ENCODE data around the gene SALL3.

SALL3 gene

DNA sequence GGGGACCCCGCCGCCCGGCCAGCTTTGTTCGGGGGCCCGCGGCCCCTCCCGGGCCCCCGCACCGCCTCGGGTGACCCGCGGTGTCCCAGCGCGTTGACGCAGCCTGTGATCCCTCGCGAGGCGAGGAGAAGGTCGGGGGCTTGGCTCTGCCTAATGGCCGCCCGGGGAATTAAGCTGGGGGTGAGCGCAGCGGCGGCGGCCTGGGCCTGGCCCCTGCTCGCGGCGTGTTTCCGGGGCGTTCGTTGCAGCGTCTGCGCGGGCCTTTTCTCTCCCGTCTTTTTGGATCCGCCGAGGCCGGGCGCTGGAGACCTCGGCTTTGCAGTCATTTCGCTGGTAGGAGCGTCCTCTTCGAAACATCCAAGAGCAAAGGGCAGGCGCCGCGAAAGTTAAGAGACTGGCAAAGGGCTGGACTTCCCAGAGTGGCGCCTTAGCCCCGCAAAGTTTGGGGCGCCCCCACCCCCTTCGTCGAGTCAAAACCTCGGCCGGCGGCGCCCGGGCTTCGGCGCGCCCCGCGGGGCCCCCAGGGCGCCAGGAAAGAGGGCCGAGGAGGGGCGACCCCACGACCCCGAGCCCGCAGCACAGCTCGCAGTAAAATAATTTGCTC is 1.3 kb downstream of the SALL3 start:
- DNase-seq (ENCODE audit: low read depth), result no peak

DNA sequence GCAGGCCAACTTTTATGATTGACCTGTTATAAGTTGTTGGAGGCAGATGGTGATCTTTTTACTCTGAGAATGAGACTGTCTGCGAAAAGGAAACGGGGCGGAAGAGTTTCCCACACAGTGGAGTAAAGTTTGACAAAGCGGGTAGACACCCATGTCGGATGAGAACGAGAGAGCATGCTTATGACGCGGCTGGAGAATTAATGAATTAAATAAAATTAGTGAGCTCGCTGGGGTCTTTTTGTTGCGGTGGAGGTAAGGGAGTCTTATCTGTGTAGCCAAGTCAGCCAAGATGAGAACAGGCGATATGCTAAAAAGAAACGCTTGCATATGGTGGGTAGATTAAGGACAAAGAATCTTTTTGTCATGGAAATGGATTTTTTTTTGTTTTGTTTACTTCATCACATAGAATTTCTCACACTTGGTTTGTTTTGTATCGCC is 1.8 kb downstream of the SALL3 start:
- DNase-seq (ENCODE audit: low read depth), result no peak

DNA sequence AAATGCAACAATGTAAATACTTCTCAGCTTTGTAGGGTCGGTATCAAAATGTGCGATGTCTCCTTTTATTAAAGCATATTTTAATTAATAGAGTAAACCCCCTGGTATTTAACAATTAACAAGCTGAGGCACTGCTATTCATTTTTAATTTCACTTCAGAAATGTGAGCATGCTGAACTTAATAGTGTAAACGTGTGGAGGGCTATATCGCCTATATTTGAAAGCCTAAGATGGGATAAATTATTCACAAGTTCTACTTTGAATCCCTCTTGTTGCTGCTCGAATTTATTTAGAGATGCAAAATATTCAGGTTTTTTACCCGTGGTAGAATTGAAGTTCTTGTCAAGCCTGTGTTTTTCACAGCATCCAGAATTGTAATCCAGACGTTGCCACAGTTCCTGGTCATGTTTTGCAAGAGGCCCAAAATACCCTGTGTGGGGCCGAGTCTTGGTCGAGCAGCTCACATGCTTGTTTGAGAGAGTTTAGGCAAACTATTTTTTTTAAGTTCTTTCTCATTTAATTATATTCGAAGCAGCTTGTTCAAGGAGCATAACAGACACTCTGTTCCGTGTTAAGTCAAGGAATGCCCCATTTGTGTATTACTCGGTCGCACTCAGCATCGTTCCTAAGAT is 2.5 kb downstream of the SALL3 start:
- DNase-seq (ENCODE audit: low read depth), result no peak

DNA sequence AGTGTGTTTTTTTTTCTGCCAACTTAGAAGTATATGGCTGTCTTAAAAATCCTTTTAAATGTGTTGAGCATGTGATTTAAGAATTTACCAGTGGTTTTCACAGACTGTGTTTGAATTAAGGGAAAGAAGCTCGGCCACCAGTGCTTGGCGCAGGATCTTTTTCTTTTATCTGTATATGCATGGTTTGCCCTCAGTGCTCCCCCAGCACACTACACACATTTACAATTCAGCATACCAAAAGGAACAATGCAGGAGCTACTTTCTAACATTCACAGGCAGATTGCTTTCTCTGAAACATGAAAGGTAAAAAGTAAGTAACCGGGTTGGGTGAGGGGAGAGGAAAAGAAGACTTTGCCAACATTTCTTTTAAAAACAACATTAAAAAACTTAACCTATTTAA is 3.9 kb downstream of the SALL3 start:
- DNase-seq (ENCODE audit: low read depth), result no peak

DNA sequence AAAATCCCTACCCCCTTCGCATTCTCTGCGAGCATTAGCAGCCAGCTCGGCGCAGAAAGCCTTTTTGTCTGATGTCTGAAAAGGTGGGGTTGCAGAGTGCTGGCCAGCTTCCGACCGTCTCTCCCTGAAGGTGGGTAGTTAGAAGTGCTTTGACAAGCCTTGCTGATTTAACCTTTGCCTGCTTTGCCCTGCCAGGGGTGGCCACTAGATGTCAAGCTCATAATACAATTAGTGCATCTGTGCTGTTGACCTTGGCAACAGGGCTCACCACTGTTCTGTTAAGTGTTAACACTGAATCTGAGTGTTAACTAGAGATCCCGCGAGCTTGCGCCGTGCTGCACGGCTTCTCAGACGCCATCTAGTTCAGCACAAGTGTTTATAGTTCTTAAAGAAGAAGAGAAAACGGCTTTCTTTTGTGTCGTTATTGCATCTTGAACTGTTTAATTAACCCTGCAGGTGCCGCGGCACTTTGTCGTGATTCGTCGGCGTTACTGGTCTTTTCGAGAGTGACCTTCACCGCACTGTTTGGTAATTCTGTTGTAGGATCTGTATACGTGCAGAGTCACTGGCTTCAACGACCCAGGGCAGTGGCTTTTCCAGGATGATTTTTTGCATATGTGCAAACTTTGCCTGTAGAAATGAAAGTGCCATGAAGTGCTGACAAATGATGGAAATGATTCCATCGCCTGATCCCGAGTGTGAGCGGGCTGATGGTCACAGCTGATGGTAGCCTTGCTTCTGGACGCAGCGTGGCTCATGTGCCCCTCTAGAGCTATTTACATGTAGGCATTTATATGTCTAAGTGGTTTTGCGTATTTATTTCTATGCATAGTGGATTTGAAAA is 5.5 kb downstream of the SALL3 start:
- DNase-seq (ENCODE audit: low read depth), result no peak

DNA sequence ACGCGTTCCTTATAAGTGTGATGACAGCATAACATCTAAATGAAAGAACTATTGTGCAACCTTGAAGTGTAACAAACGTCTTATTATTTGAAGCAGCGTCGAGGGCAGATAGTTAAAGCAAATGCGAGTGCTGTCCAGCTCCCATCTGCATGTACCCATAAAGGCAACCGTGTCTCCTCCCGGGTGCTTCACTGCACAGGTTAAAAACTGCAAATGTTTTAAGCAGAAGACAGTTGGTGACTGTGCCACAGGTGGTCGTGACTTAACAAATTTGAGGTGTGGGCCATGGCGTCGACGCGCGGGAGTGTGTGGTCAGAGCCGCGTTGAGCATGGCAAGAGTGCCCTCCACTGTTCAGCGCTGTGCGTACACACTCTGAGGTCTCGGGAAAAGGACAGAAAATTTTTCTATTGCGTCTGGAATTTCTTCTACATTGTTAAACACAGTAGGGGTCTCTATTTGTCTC is 6.4 kb downstream of the SALL3 start:
- DNase-seq (ENCODE audit: low read depth), result no peak

DNA sequence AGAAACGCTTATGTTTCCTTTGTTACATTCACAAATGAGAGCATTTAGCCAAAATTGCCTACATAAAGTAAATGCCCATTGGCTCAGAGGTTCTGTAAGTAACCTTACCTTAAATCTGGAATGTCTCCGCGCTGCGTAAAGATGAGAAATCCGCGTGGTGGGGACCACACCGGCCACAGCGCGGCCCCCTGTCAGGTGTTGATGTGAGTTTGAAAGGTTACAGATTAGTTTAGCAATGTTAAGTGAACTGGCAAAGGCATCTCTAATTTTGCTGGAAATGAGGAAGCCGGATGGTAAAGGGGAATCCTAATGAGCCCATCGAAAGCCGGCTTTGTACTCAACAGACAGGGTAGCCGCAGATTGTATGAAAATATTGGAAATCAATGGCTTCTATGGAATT is 11.8 kb downstream of the SALL3 start:
- DNase-seq (ENCODE audit: low read depth), result no peak

DNA sequence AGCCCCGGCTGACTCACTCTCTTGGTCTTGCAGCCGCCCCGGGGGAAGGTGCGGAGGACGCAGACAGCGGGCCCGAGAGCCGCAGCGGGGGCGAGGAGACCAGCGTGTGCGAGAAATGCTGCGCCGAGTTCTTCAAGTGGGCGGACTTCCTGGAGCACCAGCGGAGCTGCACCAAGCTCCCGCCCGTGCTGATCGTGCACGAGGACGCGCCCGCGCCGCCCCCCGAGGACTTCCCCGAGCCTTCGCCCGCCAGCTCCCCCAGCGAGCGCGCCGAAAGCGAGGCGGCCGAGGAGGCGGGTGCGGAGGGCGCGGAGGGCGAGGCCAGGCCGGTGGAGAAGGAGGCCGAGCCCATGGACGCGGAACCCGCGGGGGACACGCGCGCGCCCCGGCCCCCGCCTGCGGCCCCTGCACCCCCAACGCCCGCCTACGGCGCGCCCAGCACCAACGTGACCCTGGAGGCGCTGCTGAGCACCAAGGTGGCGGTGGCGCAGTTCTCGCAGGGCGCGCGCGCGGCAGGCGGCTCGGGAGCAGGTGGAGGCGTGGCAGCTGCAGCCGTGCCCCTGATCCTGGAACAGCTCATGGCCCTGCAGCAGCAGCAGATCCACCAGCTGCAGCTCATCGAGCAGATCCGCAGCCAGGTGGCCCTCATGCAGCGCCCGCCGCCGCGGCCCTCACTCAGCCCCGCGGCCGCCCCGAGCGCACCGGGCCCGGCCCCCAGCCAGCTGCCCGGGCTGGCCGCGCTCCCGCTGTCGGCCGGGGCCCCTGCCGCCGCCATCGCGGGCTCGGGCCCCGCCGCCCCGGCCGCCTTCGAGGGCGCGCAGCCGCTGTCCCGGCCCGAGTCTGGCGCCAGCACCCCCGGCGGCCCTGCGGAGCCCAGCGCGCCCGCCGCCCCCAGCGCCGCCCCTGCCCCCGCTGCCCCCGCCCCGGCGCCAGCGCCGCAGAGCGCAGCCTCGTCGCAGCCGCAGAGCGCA is 12.7 kb downstream of the SALL3 start:
- DNase-seq (ENCODE audit: low read depth), result no peak

DNA sequence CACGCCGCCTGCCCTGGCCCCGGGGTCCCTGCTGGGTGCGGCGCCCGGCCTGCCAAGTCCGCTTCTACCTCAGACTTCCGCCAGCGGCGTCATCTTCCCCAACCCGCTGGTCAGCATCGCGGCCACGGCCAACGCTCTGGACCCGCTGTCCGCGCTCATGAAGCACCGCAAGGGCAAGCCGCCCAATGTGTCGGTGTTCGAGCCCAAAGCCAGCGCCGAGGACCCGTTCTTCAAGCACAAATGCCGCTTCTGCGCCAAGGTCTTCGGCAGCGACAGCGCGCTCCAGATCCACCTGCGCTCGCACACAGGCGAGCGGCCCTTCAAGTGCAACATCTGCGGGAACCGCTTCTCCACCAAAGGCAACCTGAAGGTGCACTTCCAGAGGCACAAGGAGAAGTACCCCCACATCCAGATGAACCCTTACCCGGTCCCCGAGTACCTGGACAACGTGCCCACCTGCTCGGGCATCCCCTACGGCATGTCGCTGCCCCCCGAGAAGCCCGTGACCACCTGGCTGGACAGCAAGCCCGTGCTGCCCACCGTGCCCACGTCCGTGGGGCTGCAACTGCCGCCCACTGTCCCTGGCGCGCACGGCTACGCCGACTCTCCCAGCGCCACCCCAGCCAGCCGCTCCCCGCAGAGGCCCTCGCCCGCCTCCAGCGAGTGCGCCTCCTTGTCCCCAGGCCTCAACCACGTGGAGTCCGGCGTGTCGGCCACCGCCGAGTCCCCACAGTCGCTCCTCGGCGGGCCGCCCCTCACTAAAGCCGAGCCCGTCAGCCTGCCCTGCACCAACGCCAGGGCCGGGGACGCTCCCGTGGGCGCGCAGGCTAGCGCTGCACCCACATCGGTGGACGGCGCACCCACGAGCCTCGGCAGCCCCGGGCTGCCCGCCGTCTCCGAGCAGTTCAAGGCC is 13.7 kb downstream of the SALL3 start:
- no peak for DNase-seq (ENCODE audit: low read depth)

DNA sequence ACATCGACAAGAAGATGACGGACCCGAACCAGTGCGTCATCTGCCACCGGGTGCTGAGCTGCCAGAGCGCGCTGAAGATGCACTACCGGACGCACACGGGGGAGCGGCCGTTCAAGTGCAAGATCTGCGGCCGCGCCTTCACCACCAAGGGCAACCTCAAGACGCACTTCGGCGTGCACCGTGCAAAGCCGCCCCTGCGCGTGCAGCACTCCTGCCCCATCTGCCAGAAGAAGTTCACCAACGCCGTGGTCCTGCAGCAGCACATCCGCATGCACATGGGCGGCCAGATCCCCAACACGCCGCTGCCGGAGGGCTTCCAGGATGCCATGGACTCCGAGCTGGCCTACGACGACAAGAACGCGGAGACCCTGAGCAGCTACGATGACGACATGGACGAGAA is 14.4 kb downstream of the SALL3 start:
- DNase-seq (ENCODE audit: low read depth), result no peak

DNA sequence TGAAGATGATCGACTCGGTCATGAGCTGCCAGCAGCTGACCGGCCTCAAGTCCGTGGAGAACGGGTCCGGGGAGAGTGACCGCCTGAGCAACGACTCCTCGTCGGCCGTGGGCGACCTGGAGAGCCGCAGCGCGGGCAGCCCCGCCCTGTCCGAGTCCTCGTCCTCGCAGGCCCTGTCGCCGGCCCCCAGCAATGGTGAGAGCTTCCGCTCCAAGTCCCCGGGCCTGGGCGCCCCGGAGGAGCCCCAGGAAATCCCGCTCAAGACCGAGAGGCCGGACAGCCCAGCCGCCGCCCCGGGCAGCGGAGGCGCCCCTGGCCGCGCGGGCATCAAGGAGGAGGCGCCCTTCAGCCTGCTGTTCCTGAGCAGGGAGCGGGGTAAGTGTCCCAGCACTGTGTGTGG is 14.9 kb downstream of the SALL3 start:
- DNase-seq (ENCODE audit: low read depth), result no peak

DNA sequence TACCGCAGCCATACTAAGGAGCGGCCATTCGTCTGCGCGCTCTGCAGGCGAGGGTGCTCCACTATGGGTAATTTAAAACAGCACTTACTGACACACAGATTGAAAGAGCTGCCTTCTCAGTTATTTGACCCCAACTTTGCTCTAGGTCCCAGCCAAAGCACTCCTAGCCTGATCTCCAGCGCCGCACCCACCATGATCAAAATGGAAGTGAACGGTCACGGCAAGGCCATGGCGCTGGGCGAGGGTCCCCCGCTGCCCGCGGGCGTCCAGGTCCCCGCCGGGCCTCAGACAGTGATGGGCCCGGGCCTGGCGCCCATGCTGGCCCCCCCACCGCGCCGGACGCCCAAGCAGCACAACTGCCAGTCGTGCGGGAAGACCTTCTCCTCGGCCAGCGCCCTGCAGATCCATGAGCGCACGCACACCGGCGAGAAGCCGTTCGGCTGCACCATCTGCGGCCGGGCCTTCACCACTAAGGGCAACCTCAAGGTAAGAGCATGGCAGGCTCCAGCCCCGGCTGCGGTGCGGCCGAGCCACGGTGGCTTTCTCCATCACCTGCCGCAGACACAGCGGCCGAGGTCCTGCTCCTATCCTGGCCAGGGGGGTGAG is 15.5 kb downstream of the SALL3 start:
- no peak for DNase-seq (ENCODE audit: low read depth)

DNA sequence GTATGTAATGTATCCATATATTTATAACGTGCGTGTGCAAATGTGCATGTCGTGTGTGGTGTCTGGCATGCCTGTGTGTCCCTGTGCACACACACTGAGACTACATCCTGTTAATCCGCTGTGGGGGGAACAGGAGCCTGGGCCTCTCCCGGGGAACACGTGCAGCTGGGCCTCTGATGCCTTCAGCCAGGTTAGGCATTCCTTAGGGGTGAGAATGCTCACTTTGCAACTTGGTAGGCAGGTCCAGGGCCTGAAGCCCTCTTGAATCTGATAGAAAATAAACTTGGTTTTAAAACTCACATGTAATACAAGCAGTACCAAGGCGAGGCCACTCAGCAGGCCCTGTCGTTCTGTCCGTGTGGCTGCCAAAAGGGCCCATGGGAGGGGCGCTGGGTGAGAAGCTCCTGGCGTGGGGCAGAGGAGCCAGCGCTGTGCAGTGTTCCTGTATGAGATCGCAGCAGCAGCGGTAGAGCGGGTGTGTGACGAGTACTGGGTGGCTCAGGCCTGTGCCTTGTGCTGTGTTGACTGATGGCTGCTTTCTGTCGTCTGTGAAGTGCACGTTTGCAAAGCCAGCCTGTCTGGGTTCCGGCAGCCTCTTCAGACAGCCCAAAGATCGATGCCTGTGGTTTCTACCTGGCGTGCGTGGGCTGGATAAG is 16.2 kb downstream of the SALL3 start:
- DNase-seq (ENCODE audit: low read depth), result no peak

DNA sequence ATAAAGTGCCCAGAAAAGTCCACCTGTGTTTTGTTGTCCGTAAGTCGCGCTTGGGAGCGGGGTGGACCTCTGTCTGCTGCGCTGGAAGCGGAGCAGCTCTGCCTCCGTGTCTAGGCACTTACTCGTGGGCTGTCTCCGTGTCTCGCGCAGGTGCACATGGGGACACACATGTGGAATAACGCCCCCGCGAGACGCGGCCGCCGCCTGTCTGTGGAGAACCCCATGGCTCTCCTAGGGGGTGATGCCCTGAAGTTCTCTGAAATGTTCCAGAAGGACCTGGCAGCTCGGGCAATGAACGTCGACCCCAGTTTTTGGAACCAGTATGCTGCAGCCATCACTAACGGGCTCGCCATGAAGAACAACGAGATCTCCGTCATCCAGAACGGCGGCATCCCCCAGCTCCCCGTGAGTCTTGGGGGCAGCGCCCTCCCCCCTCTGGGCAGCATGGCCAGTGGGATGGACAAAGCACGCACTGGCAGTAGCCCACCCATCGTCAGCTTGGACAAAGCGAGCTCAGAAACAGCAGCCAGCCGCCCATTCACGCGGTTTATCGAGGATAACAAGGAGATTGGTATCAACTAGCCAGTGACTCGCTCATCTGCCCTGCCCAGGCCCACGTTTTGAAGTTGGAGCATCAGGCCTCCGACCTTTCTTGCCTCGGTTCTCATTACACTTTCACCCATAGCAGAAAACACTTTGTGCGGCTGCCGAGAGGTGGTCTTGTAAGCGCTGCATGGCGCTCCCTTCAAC is 17.3 kb downstream of the SALL3 start:
- no peak for DNase-seq (ENCODE audit: low read depth)

DNA sequence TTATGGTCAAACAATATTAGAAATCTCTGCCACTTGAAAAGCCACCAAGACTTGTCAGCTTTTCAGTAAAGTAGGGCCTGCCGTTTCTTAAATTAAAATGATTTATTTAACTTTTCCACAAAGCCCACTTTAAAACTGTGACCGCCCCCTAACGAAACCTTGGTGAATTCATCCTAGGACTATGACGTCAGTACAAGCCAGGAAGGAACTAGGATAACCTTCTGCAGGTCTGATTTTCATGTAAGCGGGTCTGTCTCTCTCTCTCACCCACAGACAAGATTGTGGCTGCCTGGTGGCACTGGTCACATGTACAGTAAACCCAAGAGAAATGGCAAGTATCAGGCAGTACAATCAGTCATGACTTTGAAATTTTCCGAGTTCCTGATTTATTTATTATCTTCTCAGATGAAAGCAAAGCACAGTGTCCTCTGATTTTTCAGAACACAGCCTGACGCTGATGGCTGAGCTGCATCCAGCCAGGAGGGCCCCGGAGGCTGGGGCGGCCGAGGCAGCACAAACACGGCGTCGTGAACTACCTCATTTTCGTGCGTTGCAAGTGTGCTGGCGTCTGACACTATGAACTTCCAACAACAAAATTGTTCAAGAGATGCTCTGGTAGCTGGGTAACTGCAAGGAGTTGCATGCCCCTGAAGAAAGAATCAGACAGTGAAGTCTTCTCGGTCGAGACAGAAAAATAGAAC is 18.9 kb downstream of the SALL3 start:
- DNase-seq (ENCODE audit: low read depth), result no peak

DNA sequence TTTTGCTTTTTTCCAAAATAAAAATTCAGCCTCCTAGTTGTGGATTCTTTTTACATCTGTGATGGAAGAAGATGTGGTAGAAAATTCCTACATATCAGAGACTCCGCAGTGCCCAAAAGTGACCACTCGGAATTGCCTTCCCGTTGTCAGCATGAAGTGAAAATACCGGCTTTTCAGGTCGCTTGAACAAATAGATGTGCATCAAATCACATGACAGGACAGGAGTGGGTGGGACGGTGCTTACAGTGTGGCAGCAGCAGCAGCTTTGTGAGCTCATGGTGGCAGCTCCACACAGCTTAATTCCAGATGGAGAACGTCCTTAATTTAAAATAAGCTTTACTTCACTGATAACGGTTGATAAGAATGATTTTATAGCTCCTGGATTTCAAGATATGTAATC is 20.3 kb downstream of the SALL3 start:
- DNase-seq (ENCODE audit: low read depth), result no peak

DNA sequence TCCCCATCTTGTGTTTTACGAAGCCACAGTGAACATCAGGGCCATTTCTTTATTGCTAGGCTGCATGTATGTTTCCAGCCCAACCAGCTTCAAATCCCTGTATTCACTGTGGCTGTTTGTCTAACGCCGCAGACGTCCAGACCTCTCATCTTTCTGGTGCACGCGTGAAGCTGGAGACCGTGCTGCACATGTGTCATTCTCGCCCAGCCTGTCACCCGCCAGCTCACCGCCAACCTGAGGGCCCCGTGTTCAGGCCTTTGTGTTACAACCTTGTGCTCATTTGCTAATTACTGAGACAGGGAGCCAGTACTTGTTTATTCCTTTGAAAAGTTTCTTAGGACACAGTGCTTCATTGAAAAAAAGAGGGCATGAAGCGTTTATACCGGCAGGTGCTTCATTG is 21.4 kb downstream of the SALL3 start:
- DNase-seq (ENCODE audit: low read depth), result no peak

DNA sequence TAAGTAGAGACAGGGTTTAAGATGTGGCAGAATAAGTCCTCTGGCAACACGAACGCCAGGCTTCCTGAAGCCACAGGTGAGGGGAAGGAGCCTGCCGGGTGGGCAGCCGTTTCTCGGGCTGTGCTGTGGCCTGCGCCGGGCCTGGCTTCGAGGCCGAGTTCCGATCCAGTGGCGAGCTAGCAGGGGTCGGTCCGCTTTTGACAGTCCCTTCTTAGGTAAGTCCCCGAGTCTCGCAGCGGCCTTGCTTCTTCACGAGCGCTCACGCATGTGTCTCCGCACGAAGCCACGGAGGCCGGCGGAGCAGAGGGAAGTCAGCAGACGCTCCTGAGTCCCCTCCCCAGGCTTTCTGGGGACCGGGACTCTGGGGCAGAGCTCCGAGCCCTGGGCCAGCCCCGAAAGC is 26.0 kb downstream of the SALL3 start:
- DNase-seq (ENCODE audit: low read depth), result no peak
